PC-9 (cell line): ENCODE measurements around the gene C20orf202. TPM values are rescaled to one million over a fixed set of nuclear protein-coding genes. Genes with fewer than 3 reads are reported as not detected.

Experiments used
- BruUV-seq: library from RNA; stranded (reverse); fragments of 400-500 nt; replicated peaks from 2 replicates; lab custom pipeline; 2021; lab: Mats Ljungman, UMichigan
- CTCF ChIA-PET: fragments of 300-600 bp; sonication (Branson Sonifier 250); formaldehyde crosslinking; loops from one replicate; lab custom pipeline; 2022; ENCODE audit warnings: antibody characterized with exemption; lab: Charles Lee
- POLR2A ChIA-PET: fragments of 300-600 bp; sonication (Branson Sonifier 250); formaldehyde crosslinking; loops from one replicate; lab custom pipeline; 2022; ENCODE audit warnings: antibody characterized with exemption; ENCODE audit not compliant: unreplicated experiment; lab: Charles Lee
- DNase-seq, 2 experiments: peaks; one replicate each; pipeline versions ENCODE4 v3.0.0 to v3.0.0-alpha.2; 2015 to 2022; ENCODE audit warnings: mixed read lengths in 1 of 2
- H2AFZ ChIP-seq: fragments of 200-600 bp; sonication (generic); 2 replicates; pipeline ENCODE4 v1.8.1; 2017; ENCODE audit warnings: antibody characterized with exemption
- H3F3A ChIP-seq: fragments of 200-600 bp; sonication (generic); 2 replicates; pipeline ENCODE4 v1.8.1; 2017; ENCODE audit warnings: antibody characterized with exemption, mild to moderate bottlenecking, low read depth; ENCODE audit not compliant: insufficient read depth
- H3K27ac ChIP-seq: fragments of 200-600 bp; sonication (generic); 2 replicates; pipeline ENCODE4 v1.6.1; 2016; ENCODE audit warnings: mixed run types
- H3K27me3 ChIP-seq: fragments of 200-600 bp; sonication (generic); 2 replicates; pipeline ENCODE4 v1.6.1; 2016; ENCODE audit warnings: low read depth, mixed run types; ENCODE audit not compliant: insufficient read depth
- H3K36me3 ChIP-seq: fragments of 200-600 bp; sonication (generic); 2 replicates; pipeline ENCODE4 v1.6.1; 2016; ENCODE audit warnings: low read depth, mixed run types
- H3K4me1 ChIP-seq: fragments of 200-600 bp; sonication (generic); replicated peaks from 2 replicates; pipeline ENCODE4 v1.6.1; 2016; ENCODE audit warnings: mixed run types; ENCODE audit not compliant: insufficient read depth
- H3K4me2 ChIP-seq: fragments of 200-600 bp; sonication (generic); 2 replicates; pipeline ENCODE4 v1.6.1; 2017; ENCODE audit warnings: mixed run types
- H3K4me3 ChIP-seq: fragments of 200-600 bp; sonication (generic); 2 replicates; pipeline ENCODE4 v1.6.1; 2016; ENCODE audit warnings: mixed run types
- H3K79me2 ChIP-seq: fragments of 200-600 bp; sonication (generic); 2 replicates; pipeline ENCODE4 v1.6.1; 2017; ENCODE audit warnings: low read depth, mixed run types
- H3K9me2 ChIP-seq: fragments of 200-600 bp; sonication (generic); 2 replicates; pipeline ENCODE4 v1.8.1; 2017; ENCODE audit warnings: mild to moderate bottlenecking; ENCODE audit not compliant: insufficient read depth
- H3K9me3 ChIP-seq: fragments of 200-600 bp; sonication (generic); 2 replicates; pipeline ENCODE4 v1.8.1; 2016; ENCODE audit warnings: low read depth; ENCODE audit not compliant: insufficient read depth
- H4K20me1 ChIP-seq: fragments of 200-600 bp; sonication (generic); 2 replicates; pipeline ENCODE4 v1.8.1; 2017; ENCODE audit not compliant: insufficient read depth
- CTCF ChIP-seq: fragments of 200-600 bp; sonication (generic); conservative IDR thresholded peaks from 2 replicates; pipeline ENCODE4 v1.6.1; 2017; ENCODE audit warnings: mixed run types, antibody characterized with exemption, mild to moderate bottlenecking, moderate library complexity
- EZH2 ChIP-seq: fragments of 200-600 bp; sonication (generic); IDR thresholded peaks from 2 replicates; pipeline ENCODE4 v1.8.0; 2017; ENCODE audit warnings: antibody characterized with exemption, low read depth
- intact Hi-C: fragments of 100-400 bp; cut with micrococcal nuclease; formaldehyde crosslinking; loops from one replicate; pipeline ENCODE4 v1.10.0; 2022; ENCODE audit not compliant: unreplicated experiment
- total RNA-seq: library from RNA; stranded (reverse); gene quantifications from 2 replicates; pipeline ENCODE4 v1.2.3, GENCODE V29; 2021

Gene C20orf202
- total RNA-seq, 1 experiment from 2014 or later, result not detected

DNA sequence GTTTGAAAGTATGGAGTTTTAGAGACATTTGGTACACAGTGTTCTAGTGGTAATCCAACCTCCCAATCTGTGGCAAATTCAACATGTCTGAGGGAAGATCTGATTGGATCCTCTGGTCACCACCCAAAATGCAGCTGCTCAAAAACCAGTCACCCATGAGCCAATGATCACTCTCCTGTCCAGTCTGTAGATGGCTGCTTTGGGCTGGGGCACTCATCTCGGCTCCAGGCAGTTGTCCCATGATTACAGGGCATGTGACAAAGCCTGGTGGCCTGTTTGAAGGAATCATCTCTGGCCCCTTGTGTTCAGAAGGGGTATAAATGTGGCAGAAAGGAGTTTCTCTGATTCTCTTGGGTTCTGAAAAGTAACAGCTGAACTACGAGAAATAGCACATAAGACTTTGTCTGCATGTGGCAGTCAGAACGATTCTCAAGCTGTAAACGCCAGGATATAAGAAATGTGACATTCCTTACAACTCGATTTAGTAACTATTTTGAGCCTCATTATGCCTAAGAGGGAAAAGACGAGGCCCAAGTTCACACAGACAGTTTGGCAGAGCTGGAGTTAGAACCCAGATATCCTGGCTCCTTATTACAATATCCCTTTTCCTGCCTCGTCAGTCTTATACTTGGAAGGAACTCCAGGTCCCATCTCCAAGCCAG, 3.9 kb upstream of the C20orf202 start:
- Histone ChIP-seq H2AFZ (no peak overlapping the region), H4K20me1 (no peaks in the 10 kb centered on the region), H3K36me3 (no peaks in the 10 kb centered on the region), H3K79me2 (no peaks in the 10 kb centered on the region), H3K27me3 (peaks cover 16% of the 10 kb centered on the region), H3K9me2 (no peaks in the 10 kb centered on the region), H3K9me3 (no peaks in the 10 kb centered on the region), H3K4me2 (no peak overlapping the region), H3K4me1 (no peaks in the 10 kb centered on the region; the same call in 1 of the 2 replicates), H3F3A (no peaks in the 10 kb centered on the region), H3K27ac (no peak overlapping the region), H3K4me3 (no peak overlapping the region)
- TF ChIP-seq EZH2 (no peak), CTCF (no peak)
- intact Hi-C loops, result no loop called here
- ChIA-PET POLR2A (no interaction called here), CTCF (interaction anchor here (1.0 kb wide), 1 partner anchor 12 kb away, joined by 3 read pairs; no protein-coding TSS in a partner anchor)
- no peak for DNase-seq
- no TSS peak for BruUV-seq

DNA sequence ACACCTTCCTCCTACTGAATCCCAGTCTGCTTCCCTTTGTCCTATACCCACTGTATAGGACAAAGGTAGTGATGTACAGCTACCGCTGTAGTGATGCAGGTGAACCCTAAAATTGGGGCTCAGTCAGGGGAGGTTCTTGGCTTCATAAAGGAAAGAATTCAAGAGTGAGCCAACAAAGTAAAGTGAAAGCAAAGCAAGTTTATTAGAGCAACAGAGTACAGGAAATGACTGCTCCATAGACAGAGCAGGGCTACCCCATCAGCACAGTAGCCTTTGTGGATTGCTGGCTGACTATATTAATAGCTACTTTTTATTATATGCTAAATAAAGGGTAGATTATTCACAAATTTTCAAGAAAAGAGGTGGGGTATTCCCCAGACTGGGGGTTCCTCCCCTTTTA, 3.3 kb upstream of the C20orf202 start:
- Histone ChIP-seq H3K36me3 (no peaks in the 10 kb centered on the region), H2AFZ (no peak overlapping the region), H3K27me3 (peaks cover 16% of the 10 kb centered on the region), H3K9me2 (no peaks in the 10 kb centered on the region), H3K4me1 (no peaks in the 10 kb centered on the region; the same call in 1 of the 2 replicates), H3K27ac (no peak overlapping the region), H3K9me3 (no peaks in the 10 kb centered on the region), H3K4me2 (no peak overlapping the region), H3K79me2 (no peaks in the 10 kb centered on the region), H3F3A (no peaks in the 10 kb centered on the region), H4K20me1 (no peaks in the 10 kb centered on the region), H3K4me3 (no peak overlapping the region)
- intact Hi-C loops, result no loop called here
- no TSS peak for BruUV-seq
- CTCF ChIA-PET, result interaction anchor here (1.0 kb wide), 1 partner anchor 13 kb away, joined by 3 read pairs; no protein-coding TSS in a partner anchor
- no peak for DNase-seq
- POLR2A ChIA-PET, result no interaction called here
- no peak for TF ChIP-seq EZH2
- no peak for TF ChIP-seq CTCF

- ChIA-PET POLR2A (no interaction called here), CTCF (no interaction called here)
- H3K9me3 ChIP-seq, result no peaks in the 10 kb centered on the region
- no peaks in the 10 kb centered on the region for H3K36me3 ChIP-seq
- H3K9me2 ChIP-seq, result no peaks in the 10 kb centered on the region
- no peak overlapping the region for H3K4me3 ChIP-seq
- no peak overlapping the region for H2AFZ ChIP-seq
- H3F3A ChIP-seq, result no peaks in the 10 kb centered on the region
- no peak overlapping the region for H3K4me2 ChIP-seq
- H3K27ac ChIP-seq, result no peak overlapping the region
- H3K79me2 ChIP-seq, result no peaks in the 10 kb centered on the region
- no peak for TF ChIP-seq EZH2
- no peak for TF ChIP-seq CTCF
- intact Hi-C loops, result no loop called here
- peaks cover 25% of the 10 kb centered on the region for H3K27me3 ChIP-seq
- BruUV-seq, result no TSS peak
- H3K4me1 ChIP-seq, result no peaks in the 10 kb centered on the region; the same call in 1 of the 2 replicates
- no peaks in the 10 kb centered on the region for H4K20me1 ChIP-seq
- DNase-seq, result no peak
These were observed 376 bp downstream of the C20orf202 start for GRCh38 chr20:1203630-1204029.
